Cardiac septum (tissue), 1 donor: ENCODE results near the gene FER. TPM values are rescaled to one million over a fixed set of nuclear protein-coding genes. Genes with fewer than 3 reads are reported as not detected.
"Not testable (repeated sequence)": the region's sequence is repeated elsewhere in the genome, so short reads cannot be mapped to it uniquely, and the experiment has no call there.

Source experiments
- DNase-seq: peaks from one replicate; pipeline ENCODE4 v3.0.0-alpha.2; 2020; ENCODE audit warnings: low spot score
- intact Hi-C: fragments of 100-400 bp; cut with DNase I; formaldehyde crosslinking; loops from one replicate; pipeline ENCODE4 v1.14.0; 2022
- total RNA-seq: library from RNA; stranded (reverse); fragmentation: NEBNext Ultra II Directional; extraction: Animal tissue kit (Norgen Biotek cat#: 25700); gene quantifications from one replicate; pipeline ENCODE4 v1.2.1, GENCODE V29; 2021
- donor health status: DM: no; HTN: no; CAD: no.

The FER gene
- total RNA-seq, 1 donor from 2014 or later: 20.0 TPM

DNA sequence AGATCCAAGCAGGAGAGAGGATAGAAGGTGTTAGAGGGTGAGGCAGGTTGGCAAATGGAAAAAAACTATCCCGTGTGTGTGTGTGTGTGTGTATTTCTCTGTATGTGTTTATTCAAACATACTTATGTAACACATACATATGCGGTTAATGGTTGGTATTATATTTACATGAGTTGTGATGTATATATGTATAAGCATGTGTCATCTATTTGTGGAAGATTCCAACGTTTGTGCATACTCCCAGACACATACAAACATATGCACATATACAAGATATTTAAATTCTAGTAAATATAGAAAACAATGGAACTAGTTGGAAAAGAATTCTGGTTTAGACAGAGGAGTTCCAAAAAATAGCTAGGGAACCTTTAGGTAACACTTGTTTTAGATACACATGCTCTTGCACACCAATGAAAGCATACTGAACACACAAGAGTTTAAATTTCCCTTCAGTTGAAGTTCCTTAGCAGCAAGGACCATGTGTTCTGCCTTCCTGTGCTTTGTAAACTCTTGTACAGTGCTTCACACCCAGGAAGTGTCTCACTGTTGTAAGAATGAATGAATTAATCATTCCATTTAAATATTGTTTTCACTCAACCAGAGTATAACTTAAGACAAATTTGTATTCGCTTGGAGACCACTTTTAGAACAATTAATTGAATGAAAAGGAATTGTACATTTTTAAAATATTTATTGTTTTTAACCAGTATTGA lies 257.8 kb downstream of the FER start:
- intact Hi-C loops: no loop called here

DNA sequence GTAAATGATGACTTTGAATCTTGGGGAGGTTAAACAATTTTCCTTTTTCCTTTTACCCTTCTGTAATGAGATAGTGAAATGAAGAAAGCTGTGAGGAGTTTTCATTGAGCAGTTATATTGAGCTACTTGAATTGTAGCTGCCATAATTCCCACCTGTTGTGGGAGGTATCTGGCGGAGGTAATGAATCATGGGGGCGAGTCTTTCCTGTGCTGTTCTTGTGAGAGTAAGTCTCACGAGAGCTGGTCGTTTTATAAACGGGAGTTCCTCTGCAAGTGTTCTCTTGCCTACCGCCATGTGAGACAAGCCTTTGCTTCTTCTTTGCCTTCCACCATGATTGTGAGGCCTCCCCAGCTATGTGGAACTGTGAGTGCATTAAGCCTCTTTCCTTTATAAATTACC lies 258.4 kb downstream of the FER start:
- intact Hi-C loops: no loop called here
- no peak for DNase-seq

More for the DNA sequence above, 257.8 kb downstream of the FER start:
- DNase-seq: no peak

DNA sequence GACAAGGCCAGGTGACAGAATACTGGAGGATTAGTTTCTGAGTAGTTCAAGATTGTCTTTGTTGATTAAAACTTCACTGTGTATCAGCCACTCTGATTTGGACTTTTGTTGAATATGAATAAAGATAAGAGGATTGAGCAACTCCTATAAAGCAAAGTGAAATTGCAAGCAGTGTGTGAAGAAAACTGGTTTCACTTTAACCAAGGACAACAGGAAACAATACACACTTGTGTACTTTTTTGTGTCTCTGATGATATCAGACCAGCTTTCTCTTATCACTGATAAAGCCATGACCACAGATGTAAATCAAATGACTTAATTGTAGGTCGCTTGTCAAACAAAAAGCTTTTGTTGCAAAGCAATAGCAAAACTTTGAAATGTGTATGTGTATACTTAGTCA lies 268.6 kb downstream of the FER start:
- intact Hi-C loops: no loop called here

DNA sequence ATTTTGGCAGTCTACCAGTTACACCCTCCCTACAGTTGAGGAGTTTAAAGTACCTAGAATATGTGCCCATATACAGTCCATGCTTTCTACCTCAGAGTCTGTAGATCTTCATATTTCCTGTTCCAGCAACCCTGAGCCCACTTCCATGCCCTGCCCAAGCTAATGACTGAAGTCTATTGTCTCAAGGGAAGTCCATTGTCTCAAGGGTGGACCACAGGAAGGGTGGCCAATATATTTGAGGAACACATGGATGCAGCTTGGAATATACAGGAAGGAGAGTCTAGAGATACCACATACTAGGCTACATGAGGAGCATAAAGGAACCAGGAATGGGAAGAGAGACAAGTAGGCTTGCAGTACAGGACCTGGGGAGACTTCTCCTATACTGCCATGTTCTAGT lies 274.4 kb downstream of the FER start:
- intact Hi-C loops: no loop called here
- no peak for DNase-seq

More for the DNA sequence above, 268.6 kb downstream of the FER start:
- no peak for DNase-seq

DNA sequence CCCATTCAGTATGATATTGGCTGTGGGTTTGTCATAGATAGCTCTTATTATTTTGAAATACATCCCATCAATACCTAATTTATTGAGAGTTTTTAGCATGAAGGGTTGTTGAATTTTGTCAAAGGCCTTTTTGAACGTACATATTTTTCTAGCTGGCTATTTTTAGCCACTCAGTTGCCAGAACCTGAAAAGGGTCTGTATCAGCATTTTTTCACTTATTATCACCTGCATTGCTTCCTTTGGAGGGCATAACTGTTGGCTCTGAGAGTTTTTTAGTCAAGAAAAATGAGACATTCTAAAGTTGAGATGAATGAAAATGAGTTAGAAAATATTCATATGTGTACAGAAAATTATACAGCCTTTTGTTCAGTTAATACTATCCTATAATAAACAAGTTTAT lies 278.0 kb downstream of the FER start:
- intact Hi-C loops, DNase-seq: not testable (repeated sequence)

DNA sequence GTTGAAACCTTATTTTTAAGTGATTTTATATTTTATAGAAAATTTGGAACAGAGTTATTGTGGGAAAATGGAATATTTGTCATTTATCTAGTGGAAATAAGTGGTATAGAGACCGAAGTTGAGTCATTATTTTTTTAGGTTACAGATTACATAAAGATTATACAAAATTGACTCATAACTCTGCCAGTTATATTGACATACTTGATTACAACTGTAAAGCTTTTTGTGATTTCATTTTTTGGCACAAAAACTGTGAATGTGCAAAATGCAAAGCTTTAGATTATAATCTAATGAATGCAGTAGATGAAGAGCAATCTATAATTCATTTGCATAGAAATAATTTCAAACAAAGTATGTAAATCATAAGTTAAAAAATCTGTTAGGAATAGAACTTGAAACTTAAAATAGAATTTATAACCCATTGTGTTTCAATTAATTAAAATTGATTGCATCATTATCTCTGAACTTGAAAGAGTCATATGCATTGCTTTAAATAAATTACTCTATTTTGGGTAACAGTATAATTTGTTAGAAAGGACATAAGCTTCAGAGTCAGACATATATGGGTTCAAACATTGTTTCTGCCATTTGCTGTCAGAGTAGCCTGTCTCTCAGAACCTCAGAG lies 280.4 kb downstream of the FER start:
- intact Hi-C loops: no loop called here
- no peak for DNase-seq

DNA sequence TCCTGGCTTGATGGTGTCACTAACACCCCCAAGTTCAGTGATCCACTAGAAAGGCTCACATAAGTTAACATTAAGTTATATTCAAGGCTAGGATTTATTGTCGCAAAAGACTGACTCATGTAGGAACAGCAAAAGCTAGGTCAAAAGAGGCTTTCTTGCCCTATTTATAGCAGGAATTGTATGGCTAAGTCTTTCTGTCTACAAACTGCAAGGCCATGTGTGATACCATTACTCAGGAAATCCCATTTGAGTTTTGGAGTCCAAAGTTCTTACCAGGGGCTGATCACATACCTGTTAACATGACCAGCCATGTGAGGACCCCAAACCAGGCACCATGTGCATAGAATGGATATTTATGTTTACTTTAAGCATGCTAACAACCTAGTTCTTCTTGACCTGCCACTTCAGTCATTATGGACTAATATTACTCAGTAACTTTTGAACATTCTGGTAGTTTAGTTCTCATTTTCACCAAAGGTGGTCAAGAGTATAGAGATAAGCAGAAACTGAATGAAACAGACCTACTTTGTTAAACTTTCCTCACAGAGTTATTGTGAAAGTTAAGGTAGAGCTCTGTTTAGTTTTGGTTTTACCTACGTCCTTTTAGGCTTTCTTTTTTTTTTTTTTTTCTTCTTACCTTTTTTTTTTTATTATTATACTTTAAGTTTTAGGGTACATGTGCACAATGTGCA lies 281.1 kb downstream of the FER start:
- intact Hi-C loops: no loop called here
- DNase-seq: no peak

DNA sequence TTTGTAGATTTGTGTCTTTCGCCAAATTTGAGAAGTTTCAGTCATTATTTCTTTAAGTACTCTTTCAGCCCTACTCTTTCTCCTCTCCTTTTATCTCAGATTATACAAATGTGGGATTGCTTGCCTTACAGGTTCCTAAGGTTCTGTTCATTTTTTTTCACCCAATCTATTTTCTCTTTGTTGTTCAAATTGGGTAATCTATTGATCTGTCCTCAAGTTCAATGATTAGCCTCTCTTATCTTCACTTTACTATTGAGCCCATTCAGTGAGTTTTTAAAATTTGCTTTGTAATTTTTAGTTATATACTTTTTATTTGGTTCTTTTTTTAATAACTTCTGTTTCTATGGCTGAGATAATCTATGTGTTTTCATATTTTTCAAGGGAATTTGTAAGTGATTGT lies 282.1 kb downstream of the FER start:
- no peak for DNase-seq
- intact Hi-C loops: no loop called here

DNA sequence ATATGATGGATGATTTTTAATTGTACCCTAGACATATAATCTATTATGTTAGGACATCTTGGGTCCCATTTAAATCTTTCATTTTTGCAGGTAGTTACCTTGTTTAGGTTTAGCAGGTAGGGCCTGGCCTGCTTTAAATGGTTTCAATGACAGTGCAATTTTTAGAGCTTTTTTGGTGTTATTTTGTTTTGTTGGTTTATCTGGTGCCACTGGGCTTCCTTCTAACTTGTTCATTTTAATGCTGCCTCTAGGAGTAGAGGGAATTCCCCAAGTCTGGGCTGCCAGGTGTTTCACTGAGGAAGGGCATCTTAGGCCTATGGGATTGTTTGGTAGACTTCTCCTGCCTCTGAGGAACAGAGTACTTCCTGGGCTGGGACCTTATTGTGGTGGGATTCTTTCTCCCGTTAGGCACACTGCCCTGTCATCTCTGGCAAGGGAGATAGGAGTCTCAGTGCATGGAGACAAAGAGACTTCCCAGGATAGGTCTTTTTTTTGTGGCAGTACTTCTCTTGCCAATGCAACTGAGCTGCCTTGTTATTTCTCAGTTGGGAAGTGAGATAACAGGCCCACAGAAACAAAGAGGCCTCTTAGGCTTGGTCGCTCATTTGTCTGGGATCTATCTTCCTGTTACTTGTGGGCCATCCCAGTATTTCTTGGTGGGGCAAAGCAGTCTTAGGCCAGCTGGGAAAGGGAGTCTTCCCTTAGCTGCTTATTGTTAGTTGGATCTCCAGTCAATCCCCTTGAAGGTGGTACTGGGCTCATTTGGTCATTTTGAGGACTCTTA lies 282.9 kb downstream of the FER start:
- DNase-seq: no peak
- intact Hi-C loops: no loop called here

DNA sequence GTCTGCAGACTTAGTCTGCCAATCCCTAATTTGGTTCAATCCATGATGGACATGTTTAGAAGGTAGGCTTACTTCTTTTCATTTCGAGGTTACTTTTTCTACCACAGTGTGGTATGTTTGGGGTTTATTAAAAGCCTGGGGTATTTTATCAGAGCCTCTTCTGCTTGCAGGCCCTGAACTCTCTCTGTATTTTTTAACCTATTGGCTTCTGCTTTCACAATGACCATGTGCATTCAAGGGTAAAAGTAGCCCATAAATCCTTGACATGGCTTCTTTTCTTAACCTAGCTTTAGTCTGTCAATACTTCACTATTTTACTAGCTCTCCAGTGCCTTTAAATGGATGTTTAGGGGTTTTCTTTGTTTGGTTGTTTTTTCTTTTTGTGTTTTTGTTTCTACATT lies 286.6 kb downstream of the FER start:
- no peak for DNase-seq
- intact Hi-C loops: no loop called here

DNA sequence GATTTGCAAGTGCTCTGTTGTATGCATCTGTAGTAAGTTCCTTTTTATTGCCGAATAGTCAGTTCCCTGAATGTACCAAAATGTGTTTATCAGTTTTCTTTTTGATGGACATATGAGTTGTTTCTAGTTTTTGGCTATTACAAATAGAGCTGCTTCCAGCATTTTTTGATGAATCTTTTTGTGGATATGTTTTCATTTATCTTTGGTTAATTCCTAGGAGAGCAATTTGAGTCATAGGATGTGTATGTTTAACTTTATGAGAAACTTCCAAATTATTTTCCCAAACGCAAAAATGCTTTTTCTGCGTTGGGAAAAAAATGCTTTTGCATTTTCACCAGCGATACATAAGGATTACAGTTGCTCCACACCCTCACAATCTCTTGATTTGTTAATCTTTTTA lies 287.7 kb downstream of the FER start:
- intact Hi-C loops: no loop called here
- DNase-seq: no peak

DNA sequence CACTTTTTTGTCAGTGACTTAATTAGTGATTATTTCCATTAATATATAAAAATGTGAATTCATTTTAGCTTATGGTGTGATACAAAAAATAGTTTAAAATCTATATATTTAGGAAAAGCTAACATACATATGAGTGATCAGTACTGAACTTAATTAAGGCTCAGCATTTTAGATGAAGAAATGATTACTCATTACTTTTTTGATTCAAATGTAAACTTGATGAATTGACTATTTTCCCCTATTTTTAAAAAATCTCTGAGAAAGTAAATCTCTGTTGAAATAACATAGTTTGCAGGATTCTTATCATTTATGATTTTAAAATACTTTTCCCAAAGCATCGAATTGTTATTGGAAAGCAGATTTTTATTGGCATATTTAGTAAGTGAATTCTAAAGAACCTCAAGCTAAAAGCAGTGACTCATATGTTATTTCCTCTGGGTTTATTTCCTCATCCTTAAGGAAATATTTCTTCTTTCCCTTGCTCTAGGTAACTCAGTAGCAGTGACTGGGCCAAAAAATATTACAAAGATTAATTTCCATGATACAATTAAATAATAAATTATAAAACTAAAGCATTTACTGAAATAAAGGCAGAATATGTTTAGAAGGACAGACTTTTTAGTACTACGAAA lies 290.6 kb downstream of the FER start:
- DNase-seq: no peak
- intact Hi-C loops: no loop called here

DNA sequence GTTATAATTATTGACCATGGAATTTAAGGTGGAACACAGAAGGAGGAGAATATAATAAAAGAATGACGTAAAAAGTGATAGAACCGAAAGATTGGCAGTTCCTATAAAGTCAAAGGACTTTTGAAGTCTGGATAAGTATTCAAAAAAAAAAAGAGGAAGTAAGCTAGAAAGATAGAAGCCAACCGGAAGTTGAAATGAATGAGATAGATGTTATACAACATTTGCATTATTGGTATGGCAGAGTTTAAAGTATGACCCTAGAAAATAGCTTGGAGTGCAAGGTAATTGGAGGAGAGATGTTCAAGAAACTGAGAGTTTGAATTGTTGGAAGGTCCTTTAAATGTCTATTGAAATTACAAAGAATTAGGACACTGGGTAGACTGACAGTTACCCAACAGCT lies 293.6 kb downstream of the FER start:
- intact Hi-C loops: no loop called here
- no peak for DNase-seq

DNA sequence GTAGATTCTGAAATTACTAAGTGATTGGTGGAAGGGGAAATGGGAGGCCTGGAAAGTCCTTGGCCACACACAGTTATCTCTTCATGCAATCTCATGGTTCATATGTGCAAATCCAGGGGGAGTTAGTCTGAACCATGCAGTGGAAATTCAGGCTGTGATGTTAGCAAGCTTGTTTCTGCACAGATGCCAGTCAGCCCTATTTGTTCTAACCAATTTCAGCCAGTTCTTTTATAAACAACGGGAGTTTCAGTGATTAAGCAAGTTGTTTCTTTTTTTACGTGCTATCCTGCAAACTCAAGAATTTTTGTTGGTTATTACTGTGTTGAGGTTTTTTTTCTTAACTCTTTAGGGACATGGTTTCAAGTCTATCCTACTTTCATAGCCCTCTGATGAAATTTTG lies 298.0 kb downstream of the FER start:
- DNase-seq: no peak
- intact Hi-C loops: no loop called here

DNA sequence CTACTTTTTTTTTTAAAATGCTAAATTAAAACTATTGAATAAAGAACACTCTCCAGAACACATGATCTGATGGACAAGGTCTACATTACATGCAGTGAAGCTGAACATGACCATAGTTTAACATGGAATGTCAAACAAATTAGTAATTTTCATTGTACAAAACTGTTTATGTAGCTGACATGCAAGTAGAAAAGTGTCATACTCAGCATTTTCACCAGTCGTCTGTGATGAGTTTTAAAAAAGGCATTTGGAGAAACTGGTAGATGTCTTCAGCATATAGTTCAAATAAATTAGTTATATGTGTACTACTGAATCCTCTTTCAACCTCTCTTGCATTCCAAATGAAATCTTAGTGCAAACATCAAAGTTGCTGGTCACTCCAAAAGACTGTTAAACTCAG lies 301.9 kb downstream of the FER start:
- no peak for DNase-seq
- intact Hi-C loops: no loop called here

DNA sequence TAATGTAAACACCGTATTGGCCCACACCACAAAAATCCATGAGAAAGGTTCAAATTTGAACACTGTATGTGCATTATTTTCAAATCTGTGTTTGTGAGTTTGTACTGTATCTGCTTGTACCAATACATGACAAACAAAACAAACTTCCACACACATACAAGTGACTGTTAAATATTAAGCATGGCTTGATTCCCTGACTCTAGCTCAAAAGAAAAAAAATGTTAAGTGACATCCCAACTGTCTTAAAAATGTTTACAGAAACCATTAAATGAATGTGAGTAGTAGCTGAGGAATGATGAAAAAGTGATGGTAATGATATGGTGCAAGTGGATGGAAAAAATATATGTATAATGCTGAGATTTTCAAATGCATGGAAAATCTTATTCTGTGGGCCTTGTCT lies 302.6 kb downstream of the FER start:
- DNase-seq, intact Hi-C loops: not testable (repeated sequence)

DNA sequence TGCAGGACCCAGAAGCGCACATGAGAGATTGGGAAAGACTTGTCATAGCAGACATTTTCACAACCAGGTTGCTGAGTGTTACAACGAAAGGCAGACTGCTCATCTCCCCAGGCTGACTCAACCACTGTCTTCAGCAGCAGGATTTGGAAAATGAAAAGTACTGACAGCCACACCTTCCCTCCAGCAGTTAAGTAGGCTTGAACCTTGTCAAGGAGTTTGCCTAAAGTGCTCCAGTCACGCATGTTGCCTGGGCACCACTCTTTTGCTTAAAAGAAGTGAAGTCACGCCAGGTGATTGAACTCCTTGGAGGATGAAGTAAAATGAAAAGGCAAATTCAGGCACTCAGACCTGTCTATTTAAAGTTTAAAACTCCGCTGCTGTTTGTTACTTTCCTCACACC lies 304.5 kb downstream of the FER start:
- DNase-seq, intact Hi-C loops: not testable (repeated sequence)

DNA sequence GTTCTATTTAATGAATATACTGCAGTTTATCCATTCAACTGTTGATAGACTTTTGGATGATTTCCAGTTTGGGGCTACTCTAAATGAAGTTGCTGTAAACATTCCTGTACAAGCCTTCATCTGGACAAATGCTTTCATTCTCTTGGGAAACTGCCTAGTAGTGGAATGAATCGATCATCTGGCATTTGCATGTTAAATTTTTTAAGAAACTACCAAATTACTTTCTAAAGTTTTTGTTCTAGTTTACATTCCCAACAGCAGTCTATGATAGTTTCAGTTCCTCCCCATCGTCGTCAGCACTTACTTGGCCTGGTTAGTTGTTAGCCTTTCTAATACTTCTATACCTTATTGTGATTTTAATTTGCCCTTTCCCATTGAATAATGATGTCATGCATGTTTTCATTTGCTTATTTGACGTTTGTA lies 306.3 kb downstream of the FER start:
- no peak for DNase-seq
- intact Hi-C loops: no loop called here

DNA sequence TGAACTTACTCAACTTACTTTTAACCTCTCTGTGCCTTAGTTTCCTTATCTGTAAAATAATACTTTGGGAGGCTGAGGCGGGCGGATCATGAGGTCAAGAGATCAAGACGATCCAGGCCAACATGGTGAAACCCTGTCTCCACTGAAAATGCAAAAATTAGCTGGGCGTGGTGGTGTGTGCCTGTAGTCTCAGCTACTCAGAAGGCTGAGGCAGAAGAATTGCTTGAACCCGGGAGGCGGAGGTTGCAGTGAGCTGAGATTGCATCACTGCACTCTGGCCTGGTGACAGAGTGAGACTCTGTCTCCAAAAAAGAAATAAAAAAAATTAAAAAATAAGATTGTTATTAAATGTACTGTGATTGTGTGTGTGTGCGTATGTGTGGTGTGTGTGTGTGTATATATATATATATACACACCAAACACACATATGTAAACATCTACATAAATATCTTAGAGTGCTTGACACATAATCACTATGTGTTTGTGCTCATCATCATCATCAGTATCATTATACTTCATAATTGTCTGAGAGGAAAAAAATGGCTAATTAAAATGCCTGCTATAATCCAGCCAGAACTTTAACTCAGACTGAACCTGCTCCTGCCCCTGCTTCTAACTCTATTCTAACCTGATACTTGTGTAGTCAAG lies 312.8 kb downstream of the FER start:
- no peak for DNase-seq
- intact Hi-C loops: no loop called here
